Transverse colon (tissue), 4 donors: Measurements from ENCODE around the gene FTCD. TPM values are rescaled to one million over a fixed set of nuclear protein-coding genes. Genes with fewer than 3 reads are reported as not detected.

ENCODE experiments used
- DNase-seq: peaks from one replicate; pipeline ENCODE4 v3.0.0-alpha.2; 2019
- H3K27ac ChIP-seq, 4 donors: fragments of 200-600 bp; sonication (generic); 2 replicates each; pipeline ENCODE4 v1.5.1; 2016 to 2018; ENCODE audit warnings: inconsistent platforms in 4 of 4
- H3K27me3 ChIP-seq: fragments of 200-600 bp; sonication (generic); 2 replicates; pipeline ENCODE4 v1.5.1; 2017; ENCODE audit warnings: inconsistent platforms
- H3K36me3 ChIP-seq, 4 donors: fragments of 200-600 bp; sonication (generic); 2 replicates each; pipeline ENCODE4 v1.5.1; 2017 to 2019; ENCODE audit warnings: inconsistent platforms in 4 of 4
- H3K4me1 ChIP-seq, 4 donors: fragments of 200-600 bp; sonication (generic); 2 replicates each; pipeline ENCODE4 v1.5.1; 2017 to 2020; ENCODE audit warnings: inconsistent platforms in 4 of 4
- H3K4me3 ChIP-seq, 4 donors: fragments of 200-600 bp; sonication (generic); 1 replicate in 1 of 4; 2 replicates in 3 of 4; pipeline versions ENCODE4 v1.5.1 to v1.6.1; 2017 to 2019; ENCODE audit warnings: inconsistent platforms in 4 of 4
- H3K9me3 ChIP-seq, 2 donors: fragments of 200-600 bp; sonication (generic); 2 replicates each; pipeline ENCODE4 v1.5.1; 2017 to 2019; ENCODE audit warnings: inconsistent platforms in 2 of 2
- CTCF ChIP-seq, 5 experiments: fragments of 200-600 bp in 3 of 5; fragments of 450-650 bp in 2 of 5; sonication (generic) in 3 of 5; IDR thresholded peaks; 1 replicate in 2 of 5; 2 replicates in 3 of 5; pipeline ENCODE4 v1.5.1; 2016 to 2017; ENCODE audit warnings: antibody characterized with exemption in 5 of 5, inconsistent platforms in 3 of 5, mild to moderate bottlenecking in 2 of 5, moderate library complexity in 1 of 5
- EP300 ChIP-seq: sonication (generic); formaldehyde crosslinking; IDR thresholded peaks from one replicate; pipeline ENCODE4 v1.6.1; 2017; ENCODE audit warnings: antibody characterized with exemption, low read depth
- POLR2A ChIP-seq: fragments of 450-650 bp; IDR thresholded peaks from one replicate; pipeline ENCODE4 v1.6.1; 2016; ENCODE audit warnings: antibody characterized with exemption, mild to moderate bottlenecking, moderate library complexity
- POLR2AphosphoS5 ChIP-seq, 3 donors: sonication (generic); formaldehyde crosslinking; IDR thresholded peaks; one replicate each; pipeline ENCODE4 v1.6.1; 2016; ENCODE audit warnings: antibody characterized with exemption in 3 of 3
- WGBS, 2 donors: methylation state at CpG; one replicate each; pipeline ENCODE4 v1.1.5; 2018; ENCODE audit warnings: low coverage in 1 of 2; 5-methylcytosine and 5-hydroxymethylcytosine counted together
- in situ Hi-C, 4 donors: fragments of 200-750 bp; cut with MboI; loops; one replicate each; pipeline versions ENCODE4 v1.15.0 to v1.15.1; 2017; ENCODE audit warnings: low sequenced_read_pairs in 3 of 4, low pct_ligation_motif_present in 1 of 4, low pct_unique_long_range_greater_than_20kb in 1 of 4
- intact Hi-C: fragments of 100-400 bp; cut with DNase I; formaldehyde crosslinking; loops from one replicate; pipeline ENCODE4 v1.15.1; 2023; ENCODE audit warnings: low total_unique reads
- total RNA-seq, 4 donors: library from RNA; depleted of rRNA; stranded (reverse); fragments of >200 nt; gene quantifications; one replicate each; pipeline ENCODE4 v1.1.0, GENCODE V29; 2016

FTCD gene
- total RNA-seq, 4 donors from 2014 or later: not detected

- in situ Hi-C loops: no loop called here
- TF ChIP-seq CTCF (IDR thresholded peaks at IDR 0.05) (no peak), POLR2A (no peak), EP300 (no peak), POLR2AphosphoS5 (IDR thresholded peaks at IDR 0.05) (no peak)
- no peaks in the 10 kb centered on the region for H3K9me3 ChIP-seq
- H3K27me3 ChIP-seq: peaks cover 6% of the 10 kb centered on the region
- peaks cover 0 to 1% (median under 1%) of the 10 kb centered on the region in 4 donors for H3K4me1 ChIP-seq
- intact Hi-C loops: no loop called here
- DNase-seq: no peak
- no peak overlapping the region for H3K27ac ChIP-seq
- no peaks in the 10 kb centered on the region for H3K36me3 ChIP-seq
- no peak overlapping the region for H3K4me3 ChIP-seq
- WGBS, 2 donors: 85% methylated on average over 28 of the region's 28 CpGs; no CpG with 5 or more reads in 1 of the 2 donors
Measured at GRCh38 chr21:46138383-46138970, 16.9 kb downstream of the FTCD start.

- H3K4me1 ChIP-seq: no peaks in the 10 kb centered on the region
- no peak overlapping the region for H3K4me3 ChIP-seq
- no peaks in the 10 kb centered on the region for H3K36me3 ChIP-seq
- H3K27me3 ChIP-seq: peaks cover 6% of the 10 kb centered on the region
- H3K9me3 ChIP-seq: no peaks in the 10 kb centered on the region
- H3K27ac ChIP-seq: no peak overlapping the region
- in situ Hi-C loops (no loop called here), intact Hi-C loops (no loop called here)
- TF ChIP-seq CTCF (IDR thresholded peaks at IDR 0.05): no peak
- TF ChIP-seq EP300: no peak
- no peak for TF ChIP-seq POLR2A
- no peak for TF ChIP-seq POLR2AphosphoS5 (IDR thresholded peaks at IDR 0.05)
- 66% methylated on average over 7 of the region's 7 CpGs; no CpG with 5 or more reads in 1 of the 2 donors for WGBS, 2 donors
- DNase-seq: no peak
Measured at GRCh38 chr21:46137908-46138307, 17.5 kb downstream of the FTCD start.

- WGBS, 2 donors: 73% methylated on average over 21 of the region's 22 CpGs; no CpG with 5 or more reads in 1 of the 2 donors
- no peaks in the 10 kb centered on the region for H3K36me3 ChIP-seq
- DNase-seq: no peak
- H3K4me1 ChIP-seq: no peaks in the 10 kb centered on the region
- no peak overlapping the region for H3K27ac ChIP-seq
- in situ Hi-C loops: no loop called here
- no peak overlapping the region for H3K4me3 ChIP-seq
- no peak for TF ChIP-seq CTCF (IDR thresholded peaks at IDR 0.05)
- no peak for TF ChIP-seq POLR2AphosphoS5 (IDR thresholded peaks at IDR 0.05)
- no peak for TF ChIP-seq POLR2A
- TF ChIP-seq EP300: no peak
- no peaks in the 10 kb centered on the region for H3K9me3 ChIP-seq
- peaks cover 6% of the 10 kb centered on the region for H3K27me3 ChIP-seq
- intact Hi-C loops: no loop called here
Measured at GRCh38 chr21:46136739-46137349, 18.5 kb downstream of the FTCD start.

- DNase-seq: no peak
- intact Hi-C loops: no loop called here
- TF ChIP-seq POLR2A (no peak), CTCF (IDR thresholded peaks at IDR 0.05) (no peak), EP300 (no peak), POLR2AphosphoS5 (IDR thresholded peaks at IDR 0.05) (no peak)
- Histone ChIP-seq H3K36me3 (no peaks in the 10 kb centered on the region), H3K9me3 (no peaks in the 10 kb centered on the region), H3K4me3 (no peak overlapping the region), H3K4me1 (no peaks in the 10 kb centered on the region), H3K27me3 (peaks cover 6% of the 10 kb centered on the region), H3K27ac (no peak overlapping the region)
- 34 to 78% methylated on average over 3 to 4 of the region's 7 CpGs for WGBS, 2 donors
- in situ Hi-C loops: no loop called here
Measured at GRCh38 chr21:46135782-46136395, 19.5 kb downstream of the FTCD start.
